K562 (cell line): Measurements from ENCODE around the gene LDAH. TPM values are rescaled to one million over a fixed set of nuclear protein-coding genes. Genes with fewer than 3 reads are reported as not detected.
A peak's percentile ranks its signal among the peaks of the same experiment; 100 is the strongest.

Experiments
- E2F8 ChIP-seq: fragments of 450-650 bp; IDR thresholded peaks from 2 replicates; pipeline ENCODE4 v1.7.1; 2018; ENCODE audit warnings: mild to moderate bottlenecking, low read depth; ENCODE audit not compliant: partially characterized antibody
- GATAD2A ChIP-seq: fragments of 450-650 bp; IDR thresholded peaks from 2 replicates; pipeline ENCODE4 v1.6.1; 2017
- LCOR ChIP-seq: sonication (generic); formaldehyde crosslinking; IDR thresholded peaks from 2 replicates; pipeline ENCODE4 v1.8.0; 2022; ENCODE audit warnings: mild to moderate bottlenecking, missing genetic modification reagents
- SAP30 ChIP-seq: fragments of 200-600 bp; sonication (generic); IDR thresholded peaks from 2 replicates; pipeline ENCODE4 v1.6.1; 2012; ENCODE audit warnings: borderline replicate concordance, low read depth, mild to moderate bottlenecking, moderate library complexity, low read length, control low read depth, inconsistent platforms; ENCODE audit not compliant: insufficient read depth, poor library complexity, severe bottlenecking
- TFE3 ChIP-seq: fragments of 450-650 bp; formaldehyde crosslinking; IDR thresholded peaks from 2 replicates; pipeline ENCODE4 v1.4.0; 2020; ENCODE audit warnings: mild to moderate bottlenecking, mixed read lengths
- ZEB2 ChIP-seq: fragments of 450-650 bp; IDR thresholded peaks from 2 replicates; pipeline ENCODE4 v1.6.1; 2016
- ZNF77 ChIP-seq: fragments of 250-450 bp; sonication (Bioruptor Pico); IDR thresholded peaks from 2 replicates; pipeline ENCODE4 v1.5.0; 2020
- polyA plus RNA-seq, 8 experiments: library from polyadenylated mRNA; depleted of rRNA in 4 of 8; stranded (reverse) in 5 of 8; unstranded in 3 of 8; fragments of >200 nt; fragmentation: Nextera tagmentation in 2 of 8; fragmentation: Illumina TruSeq in 1 of 8; extraction: Ambion mirVana in 2 of 8; extraction: Trizol in 1 of 8; gene quantifications; 2 replicates each; pipeline versions ENCODE4 v1.2.1 to v1.2.3, GENCODE V29; 2011 to 2014; ENCODE audit warnings: inconsistent platforms in 1 of 8, missing spikeins in 1 of 8
- total RNA-seq, 7 experiments: library from RNA; depleted of rRNA in 6 of 7; stranded (reverse); fragments of >200 nt in 6 of 7; fragmentation: Illumina TruSeq in 2 of 7; extraction: Trizol in 2 of 7; gene quantifications; 2 replicates each; pipeline versions ENCODE4 v1.2.1 to v1.2.3, GENCODE V29; 2011 to 2021; ENCODE audit warnings: low replicate concordance in 1 of 7
- TF ChIP-seq, protein P1 (sequence below): sonication (generic); formaldehyde crosslinking; IDR thresholded peaks from 2 replicates; pipeline ENCODE4 v1.8.0; 2022; ENCODE audit warnings: mild to moderate bottlenecking, missing genetic modification reagents
- TF ChIP-seq, protein P2 (sequence below): fragments of 450-650 bp; IDR thresholded peaks from 2 replicates; pipeline ENCODE4 v1.6.1; 2017; ENCODE audit warnings: antibody characterized with exemption, mild to moderate bottlenecking
- TF ChIP-seq, protein P3 (sequence below): sonication (generic); formaldehyde crosslinking; IDR thresholded peaks from 2 replicates; pipeline ENCODE4 v1.8.0; 2022; ENCODE audit warnings: missing genetic modification reagents, mild to moderate bottlenecking, moderate library complexity, borderline replicate concordance

The LDAH gene
- total and polyA plus RNA-seq, 9 of the 15 experiments (the other 6 are each of a cell fraction or from before 2014, with no cell fraction given), result 22.3 to 60.1 (median 40.0) TPM

DNA sequence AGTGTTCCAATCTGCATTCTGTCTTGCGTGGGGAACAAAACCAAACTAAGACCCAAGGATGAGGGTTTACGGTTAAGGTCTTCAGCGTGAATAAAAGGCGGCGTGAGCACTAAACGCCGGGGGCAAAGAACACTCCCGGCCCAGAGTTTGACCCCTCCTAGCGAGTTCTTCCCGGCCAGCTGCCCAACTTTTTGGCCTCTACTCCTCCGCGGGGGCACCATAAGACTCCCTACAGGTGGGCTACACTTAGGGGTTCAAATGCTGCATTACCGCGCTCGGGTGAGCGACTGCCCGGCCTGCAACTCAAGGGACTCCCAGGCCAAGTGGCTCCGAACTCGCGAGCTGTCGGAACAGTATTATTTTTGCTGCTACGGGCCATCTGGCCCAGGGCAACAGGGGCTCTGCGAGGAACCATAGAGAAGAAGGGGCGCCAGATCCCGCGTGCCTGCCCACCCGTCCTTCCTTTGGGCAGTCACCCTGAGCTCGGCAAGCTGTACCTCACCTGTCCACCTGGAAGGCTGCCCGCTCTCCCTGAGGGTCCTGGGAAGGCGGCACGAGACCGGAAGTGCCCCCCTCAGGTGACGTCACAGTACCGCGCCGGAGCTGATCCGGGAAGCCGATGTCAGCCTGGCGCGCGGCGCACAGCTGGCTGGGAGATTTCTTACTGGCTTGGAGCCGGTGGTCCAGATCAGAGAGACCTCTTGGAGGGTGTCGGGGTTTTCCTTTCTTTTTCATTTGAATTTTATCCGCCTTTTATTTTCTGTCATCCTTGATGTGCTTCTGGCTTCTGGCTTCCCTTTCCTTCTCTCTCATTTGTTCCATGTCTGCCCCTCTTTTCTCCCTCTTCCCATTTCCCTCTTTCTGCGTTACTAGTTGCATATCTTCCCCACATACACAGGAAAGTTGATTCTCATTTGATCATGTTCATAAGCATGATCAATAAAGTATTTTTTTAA, at the start of gene LDAH (continued):
- TF ChIP-seq, protein P1, sequence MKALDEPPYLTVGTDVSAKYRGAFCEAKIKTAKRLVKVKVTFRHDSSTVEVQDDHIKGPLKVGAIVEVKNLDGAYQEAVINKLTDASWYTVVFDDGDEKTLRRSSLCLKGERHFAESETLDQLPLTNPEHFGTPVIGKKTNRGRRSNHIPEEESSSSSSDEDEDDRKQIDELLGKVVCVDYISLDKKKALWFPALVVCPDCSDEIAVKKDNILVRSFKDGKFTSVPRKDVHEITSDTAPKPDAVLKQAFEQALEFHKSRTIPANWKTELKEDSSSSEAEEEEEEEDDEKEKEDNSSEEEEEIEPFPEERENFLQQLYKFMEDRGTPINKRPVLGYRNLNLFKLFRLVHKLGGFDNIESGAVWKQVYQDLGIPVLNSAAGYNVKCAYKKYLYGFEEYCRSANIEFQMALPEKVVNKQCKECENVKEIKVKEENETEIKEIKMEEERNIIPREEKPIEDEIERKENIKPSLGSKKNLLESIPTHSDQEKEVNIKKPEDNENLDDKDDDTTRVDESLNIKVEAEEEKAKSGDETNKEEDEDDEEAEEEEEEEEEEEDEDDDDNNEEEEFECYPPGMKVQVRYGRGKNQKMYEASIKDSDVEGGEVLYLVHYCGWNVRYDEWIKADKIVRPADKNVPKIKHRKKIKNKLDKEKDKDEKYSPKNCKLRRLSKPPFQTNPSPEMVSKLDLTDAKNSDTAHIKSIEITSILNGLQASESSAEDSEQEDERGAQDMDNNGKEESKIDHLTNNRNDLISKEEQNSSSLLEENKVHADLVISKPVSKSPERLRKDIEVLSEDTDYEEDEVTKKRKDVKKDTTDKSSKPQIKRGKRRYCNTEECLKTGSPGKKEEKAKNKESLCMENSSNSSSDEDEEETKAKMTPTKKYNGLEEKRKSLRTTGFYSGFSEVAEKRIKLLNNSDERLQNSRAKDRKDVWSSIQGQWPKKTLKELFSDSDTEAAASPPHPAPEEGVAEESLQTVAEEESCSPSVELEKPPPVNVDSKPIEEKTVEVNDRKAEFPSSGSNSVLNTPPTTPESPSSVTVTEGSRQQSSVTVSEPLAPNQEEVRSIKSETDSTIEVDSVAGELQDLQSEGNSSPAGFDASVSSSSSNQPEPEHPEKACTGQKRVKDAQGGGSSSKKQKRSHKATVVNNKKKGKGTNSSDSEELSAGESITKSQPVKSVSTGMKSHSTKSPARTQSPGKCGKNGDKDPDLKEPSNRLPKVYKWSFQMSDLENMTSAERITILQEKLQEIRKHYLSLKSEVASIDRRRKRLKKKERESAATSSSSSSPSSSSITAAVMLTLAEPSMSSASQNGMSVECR, result peak; percentile 87
- no peak for TF ChIP-seq SAP30
- TF ChIP-seq ZEB2, result 0 out of 2 replicates have a peak, but pooled peaks have one; percentile 28
- TF ChIP-seq, protein P2, sequence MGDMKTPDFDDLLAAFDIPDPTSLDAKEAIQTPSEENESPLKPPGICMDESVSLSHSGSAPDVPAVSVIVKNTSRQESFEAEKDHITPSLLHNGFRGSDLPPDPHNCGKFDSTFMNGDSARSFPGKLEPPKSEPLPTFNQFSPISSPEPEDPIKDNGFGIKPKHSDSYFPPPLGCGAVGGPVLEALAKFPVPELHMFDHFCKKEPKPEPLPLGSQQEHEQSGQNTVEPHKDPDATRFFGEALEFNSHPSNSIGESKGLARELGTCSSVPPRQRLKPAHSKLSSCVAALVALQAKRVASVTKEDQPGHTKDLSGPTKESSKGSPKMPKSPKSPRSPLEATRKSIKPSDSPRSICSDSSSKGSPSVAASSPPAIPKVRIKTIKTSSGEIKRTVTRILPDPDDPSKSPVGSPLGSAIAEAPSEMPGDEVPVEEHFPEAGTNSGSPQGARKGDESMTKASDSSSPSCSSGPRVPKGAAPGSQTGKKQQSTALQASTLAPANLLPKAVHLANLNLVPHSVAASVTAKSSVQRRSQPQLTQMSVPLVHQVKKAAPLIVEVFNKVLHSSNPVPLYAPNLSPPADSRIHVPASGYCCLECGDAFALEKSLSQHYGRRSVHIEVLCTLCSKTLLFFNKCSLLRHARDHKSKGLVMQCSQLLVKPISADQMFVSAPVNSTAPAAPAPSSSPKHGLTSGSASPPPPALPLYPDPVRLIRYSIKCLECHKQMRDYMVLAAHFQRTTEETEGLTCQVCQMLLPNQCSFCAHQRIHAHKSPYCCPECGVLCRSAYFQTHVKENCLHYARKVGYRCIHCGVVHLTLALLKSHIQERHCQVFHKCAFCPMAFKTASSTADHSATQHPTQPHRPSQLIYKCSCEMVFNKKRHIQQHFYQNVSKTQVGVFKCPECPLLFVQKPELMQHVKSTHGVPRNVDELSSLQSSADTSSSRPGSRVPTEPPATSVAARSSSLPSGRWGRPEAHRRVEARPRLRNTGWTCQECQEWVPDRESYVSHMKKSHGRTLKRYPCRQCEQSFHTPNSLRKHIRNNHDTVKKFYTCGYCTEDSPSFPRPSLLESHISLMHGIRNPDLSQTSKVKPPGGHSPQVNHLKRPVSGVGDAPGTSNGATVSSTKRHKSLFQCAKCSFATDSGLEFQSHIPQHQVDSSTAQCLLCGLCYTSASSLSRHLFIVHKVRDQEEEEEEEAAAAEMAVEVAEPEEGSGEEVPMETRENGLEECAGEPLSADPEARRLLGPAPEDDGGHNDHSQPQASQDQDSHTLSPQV, result no peak; the same call in 1 of the 2 replicates
- TF ChIP-seq, protein P3, sequence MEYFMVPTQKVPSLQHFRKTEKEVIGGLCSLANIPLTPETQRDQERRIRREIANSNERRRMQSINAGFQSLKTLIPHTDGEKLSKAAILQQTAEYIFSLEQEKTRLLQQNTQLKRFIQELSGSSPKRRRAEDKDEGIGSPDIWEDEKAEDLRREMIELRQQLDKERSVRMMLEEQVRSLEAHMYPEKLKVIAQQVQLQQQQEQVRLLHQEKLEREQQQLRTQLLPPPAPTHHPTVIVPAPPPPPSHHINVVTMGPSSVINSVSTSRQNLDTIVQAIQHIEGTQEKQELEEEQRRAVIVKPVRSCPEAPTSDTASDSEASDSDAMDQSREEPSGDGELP, result peak; percentile 98
- no peak for TF ChIP-seq ZNF77 (CRISPR knock-in tag)
- peak; percentile 90 for TF ChIP-seq E2F8
- TF ChIP-seq GATAD2A, result 0 out of 2 replicates have a peak, but pooled peaks have one; percentile 68
- 0 out of 2 replicates have a peak, but pooled peaks have one; percentile 44 for TF ChIP-seq LCOR (CRISPR knock-in tag)
- peak; percentile 13; the same call in 1 of the 2 replicates for TF ChIP-seq TFE3 (CRISPR knock-in tag)
